Cerebellar nuclear complex (tissue), 1 donor: ENCODE results near the gene ATP5F1D.

Experiments
- DNase-seq, 2 experiments: peaks; one replicate each; lab custom pipeline; 2025; lab: John Stamatoyannopoulos, UW

The ATP5F1D gene

DNA sequence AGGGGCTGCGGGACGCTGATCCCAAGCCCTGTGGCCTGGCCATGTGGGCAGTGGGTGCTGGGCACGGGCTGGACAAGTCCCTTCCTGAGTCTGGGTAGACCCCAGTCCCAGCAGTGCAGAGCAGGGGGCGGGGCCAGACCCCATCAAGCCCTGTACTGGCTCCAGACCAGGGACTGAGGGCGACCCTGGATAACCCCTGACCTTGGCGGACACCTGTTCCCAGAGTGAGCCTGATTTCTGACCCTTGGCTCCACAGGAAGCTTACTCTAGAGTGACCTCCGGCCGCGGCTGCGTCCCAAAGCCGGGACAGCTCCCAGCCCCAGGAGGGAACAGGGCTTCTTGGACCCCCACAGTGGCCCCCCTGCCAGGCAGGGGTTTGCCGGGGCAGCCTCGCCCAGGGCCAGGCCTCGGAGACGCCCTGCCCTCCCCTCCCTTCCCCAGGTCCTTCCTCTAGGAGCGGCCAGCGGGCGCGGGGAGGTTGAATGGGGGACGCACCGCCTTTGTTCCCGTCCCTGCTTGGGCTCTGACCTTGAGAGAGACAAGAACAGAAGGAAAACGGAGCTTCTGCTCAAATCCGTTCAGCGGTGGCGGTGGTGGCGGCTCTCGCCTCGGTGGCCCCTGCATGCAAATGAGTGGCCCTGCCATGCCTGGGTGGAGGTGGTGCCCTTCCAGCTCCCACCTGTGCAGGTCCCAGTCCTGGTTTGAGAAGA, 41.8 kb downstream of the ATP5F1D start:
- no peak for DNase-seq

DNA sequence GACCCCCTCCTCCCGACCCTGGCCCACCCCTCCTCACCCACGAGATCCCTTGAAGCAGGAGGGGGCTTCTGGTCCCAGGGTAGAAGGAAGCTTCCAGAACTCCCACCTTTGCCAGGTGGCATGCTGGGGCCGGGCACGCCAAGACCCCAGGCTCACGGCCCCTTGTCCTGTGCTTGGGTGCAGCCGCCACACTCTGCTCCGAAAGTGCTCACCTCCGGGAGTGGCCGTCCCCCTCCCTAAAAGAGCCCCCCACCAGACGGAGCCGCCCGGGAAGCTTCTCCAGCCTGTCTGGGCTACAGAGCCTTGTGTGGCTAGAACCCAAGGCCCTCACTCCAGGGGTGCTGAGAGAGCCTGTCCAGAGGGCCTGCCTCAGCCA, 42.4 kb downstream of the ATP5F1D start:
- no peak for DNase-seq

DNA sequence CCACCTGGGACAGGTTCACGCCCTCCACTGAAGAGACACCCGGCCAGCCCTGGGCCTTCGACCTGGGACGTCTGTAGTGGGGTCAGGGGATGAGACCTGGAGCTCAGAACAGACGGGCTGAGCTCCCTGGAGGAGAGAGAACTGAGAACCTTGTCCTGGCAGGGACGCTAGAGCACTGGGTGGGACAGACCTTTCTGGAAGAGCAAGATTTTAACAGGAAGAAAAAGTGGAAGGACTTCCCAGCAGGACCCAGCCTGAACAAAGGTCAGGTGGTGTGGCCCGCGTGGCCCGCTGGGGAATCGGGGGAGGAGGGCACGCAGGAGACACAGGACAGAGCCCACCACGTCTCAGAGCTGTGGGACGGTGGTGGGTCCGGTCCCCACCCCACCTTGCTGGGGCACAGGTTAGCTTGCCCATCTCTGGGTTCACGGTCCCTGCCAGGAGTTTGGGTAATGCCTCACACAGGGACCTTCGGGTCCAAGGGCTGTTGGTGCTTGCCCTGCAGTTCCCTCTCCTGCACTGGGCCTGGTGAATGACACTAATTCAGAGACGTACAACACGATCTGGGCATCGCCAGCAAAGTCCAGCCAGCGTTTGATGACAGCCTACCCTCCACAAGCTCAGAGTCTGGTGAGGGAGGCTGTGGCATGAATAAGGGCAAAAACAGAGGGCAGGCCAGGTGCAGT, 42.9 kb downstream of the ATP5F1D start:
- no peak for DNase-seq

DNA sequence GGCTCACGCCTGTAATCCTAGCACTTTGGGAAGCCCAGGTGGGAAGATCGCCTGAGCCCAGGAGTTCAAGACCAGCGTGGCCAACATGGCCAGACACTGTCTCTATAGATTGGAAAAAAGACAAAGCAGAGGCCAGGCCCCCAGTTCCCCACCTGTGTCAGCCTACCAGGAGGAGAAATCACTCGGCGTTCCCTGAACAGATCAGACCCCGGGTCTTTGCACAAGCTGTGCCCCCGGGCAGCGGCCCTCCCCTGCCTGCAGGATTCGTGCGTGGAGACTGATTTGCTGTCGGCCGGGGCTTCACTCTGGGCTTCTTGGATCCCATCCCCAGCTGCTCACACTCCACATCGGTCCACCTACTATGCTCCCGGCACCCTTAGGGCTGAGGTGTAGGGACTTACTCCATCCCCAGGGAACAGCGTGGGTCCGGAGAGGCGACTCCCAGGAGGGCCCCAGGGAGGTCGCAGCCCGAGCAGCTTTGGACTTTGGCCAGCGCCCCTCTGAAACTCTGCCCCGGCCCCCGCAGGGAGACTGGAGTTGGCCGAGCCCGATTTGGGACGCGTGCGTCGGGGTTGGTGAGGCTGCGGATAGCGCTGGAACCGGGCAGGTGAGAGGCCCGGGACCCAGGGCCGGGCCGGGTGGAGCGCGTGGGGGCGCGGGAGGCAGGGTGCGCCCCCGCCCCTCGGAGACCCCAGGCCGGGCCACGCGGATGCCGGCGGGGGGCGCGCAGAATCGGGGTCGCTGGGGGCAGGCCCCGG, 43.6 kb downstream of the ATP5F1D start:
- no peak for DNase-seq

DNA sequence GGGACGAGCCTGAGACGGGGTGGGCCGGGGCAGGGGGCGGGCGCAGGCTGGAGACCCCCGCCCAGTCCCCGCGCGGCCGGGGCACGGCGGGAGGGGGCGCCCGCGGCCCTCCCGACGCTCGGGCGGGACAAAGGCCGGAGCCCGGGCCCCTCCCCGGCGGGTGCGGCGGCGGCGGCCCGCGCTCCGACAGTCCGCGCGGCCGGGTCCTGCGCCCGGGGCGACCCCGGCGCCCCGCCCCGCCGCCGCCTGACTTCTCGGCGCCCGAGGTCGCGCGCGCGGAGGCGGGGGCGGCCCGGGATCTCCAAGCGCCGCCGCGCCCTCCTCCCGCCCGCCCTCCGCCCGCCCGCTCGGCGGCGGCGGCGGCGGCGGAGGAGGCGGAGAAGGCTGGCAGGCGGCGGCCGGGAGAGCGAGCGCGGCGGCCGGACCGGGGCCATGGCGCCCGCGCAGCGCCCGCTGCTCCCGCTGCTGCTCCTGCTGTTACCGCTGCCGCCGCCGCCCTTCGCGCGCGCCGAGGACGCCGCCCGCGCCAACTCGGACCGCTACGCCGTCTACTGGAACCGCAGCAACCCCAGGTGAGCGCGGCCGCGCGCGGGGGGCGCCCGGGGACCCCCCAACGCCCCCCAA, 44.3 kb downstream of the ATP5F1D start, which contains the start of gene EFNA2:
Gene EFNA2 (plus strand): TSS at position 137 of the 624 bp plus-strand sequence. CDS start 296 bp downstream, at position 433.
- DNase-seq = no peak

DNA sequence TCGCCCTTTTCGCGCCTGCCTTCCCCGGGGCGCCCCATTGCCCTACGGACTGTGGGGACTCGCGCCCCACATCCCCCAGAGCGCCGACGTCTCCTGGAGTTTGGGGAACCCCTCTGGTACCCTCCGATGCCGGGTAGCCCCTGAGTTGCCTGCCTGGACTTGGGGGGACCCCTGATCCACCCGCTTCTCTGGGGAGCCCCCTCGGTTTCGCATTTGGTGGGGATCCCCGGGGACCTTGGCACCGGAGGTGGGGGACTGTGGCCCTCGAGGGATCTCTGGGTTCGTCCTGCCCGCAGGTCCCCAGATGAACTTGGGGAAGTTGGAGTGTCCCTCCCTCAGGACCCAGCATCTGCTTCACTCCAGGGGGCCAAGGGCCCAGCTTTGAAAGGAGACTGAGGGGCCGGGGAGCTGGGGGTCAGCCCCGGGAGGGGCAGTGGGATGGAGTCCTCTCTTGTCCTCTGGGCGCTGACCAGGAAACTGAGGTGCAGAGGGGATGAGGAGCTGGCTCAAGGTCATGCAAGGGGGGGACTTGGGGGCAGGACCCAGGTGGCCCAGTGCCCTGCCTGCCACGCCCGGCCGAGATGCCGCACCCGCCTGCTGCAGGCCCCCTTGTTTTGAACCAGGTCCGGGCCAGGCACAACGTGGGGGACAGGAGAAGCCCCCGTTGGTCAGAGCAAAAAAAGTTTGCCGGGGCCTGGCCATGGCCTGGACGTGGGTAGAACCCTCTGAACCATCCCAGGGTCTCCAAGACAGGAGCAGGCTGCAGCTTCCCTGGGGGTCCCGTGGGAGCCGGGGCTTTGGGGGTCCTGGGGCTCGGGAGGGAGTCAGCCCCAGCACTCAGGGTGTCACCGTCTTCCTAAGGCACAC, 45.2 kb downstream of the ATP5F1D start:
- DNase-seq = no peak

DNA sequence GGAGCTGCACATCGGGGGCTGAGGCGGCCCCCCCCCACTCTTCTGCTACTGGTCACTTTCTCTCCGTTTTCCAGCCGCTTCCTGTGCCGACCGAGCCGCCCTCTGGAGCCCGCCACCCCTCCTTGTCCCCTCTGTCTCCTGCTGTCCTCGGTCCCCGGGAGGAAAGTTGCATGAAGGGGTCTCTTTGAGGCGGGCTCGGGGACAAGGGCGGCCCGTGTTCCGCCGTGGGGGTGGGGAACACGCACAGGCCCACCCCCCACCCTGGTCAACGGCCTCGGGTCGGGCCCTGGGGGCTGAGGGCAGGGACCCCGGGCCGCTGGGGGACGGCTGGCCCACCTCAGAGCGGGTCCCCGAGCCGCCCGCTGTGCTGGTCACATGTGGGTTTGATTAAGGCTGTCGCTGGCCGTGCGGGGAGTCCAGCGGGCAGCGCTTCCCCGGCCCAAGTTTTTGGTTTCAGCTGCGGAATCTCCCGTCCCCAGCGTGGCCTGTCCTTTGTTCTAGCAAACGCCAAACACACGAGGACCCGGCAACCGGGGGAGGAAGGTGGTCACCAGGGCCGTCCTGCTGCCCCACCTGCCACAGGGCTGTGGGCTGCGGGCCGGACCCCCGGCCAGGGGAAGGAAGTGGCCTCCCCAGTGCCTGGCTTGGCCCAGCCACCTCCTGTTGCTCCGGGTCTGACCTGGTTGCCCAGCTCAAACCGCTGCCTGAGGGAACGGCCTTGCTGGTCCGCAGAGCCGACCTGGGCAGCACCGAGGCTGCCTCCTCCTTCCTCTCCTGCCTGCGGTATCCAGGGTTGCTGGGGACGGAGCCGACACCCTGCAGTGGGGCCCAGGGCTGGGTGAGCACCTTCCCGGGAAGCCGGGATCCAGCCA, 46.0 kb downstream of the ATP5F1D start:
- DNase-seq = no peak

DNA sequence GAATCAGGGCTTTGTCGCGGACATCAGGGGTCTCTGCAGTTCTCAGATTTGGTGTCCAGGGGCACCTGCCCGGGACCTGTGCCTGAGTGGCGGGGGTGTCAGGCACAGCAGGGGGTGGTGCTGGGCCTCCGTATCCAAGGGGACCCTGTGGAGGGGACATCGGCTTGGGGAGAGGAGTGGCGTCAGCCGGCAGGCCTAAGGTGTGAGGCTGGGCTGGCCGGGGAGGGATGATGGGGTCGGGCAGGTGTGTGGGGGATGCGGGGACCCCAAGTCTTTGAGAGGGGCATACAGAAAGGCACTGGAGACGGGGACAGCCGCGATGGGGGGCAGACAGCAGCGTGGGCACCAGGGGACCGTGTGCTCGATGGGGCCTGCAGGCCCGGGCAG, 46.7 kb downstream of the ATP5F1D start:
- no peak for DNase-seq

DNA sequence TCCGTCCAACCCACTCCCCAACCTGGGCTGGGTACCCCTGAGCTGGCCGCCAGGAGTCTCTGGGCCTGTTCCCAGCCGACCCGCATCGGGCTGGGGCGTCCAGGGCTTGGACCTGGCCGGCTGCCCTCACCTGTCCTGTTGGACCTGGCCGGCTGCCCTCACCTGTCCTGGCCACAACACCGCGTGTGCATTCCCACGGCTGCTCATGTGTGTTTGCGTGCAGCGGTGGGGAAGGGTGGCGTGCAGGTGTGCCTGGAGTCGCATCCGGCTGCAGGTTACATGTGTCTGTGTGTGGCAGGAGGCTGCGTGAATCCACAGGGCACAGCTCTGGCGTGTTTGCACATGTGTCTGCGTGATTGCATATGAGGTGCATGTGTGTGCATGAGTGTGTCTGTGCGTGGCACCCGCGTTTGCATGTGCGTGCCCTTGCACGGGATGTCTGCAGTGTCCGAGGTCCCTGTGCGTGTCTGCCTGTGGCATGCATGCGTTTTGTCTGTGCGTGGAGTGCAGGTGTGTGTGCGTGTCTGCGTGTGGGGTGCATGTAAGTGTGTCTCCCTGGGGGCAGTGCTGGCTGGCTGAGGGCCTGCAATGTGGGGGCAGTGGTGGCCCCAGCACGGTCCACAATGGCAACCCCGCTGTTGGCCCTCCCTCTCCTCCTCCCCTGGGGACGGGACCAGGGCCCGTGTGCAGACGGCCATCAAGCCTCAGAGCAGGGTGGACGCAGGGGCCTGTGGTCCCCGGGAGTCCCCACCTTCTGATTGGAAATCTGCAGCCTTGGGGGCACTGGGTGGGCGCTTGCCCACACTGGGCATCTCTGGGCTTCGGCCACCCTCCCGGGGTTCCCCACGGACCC, 47.5 kb downstream of the ATP5F1D start:
- DNase-seq = no peak

DNA sequence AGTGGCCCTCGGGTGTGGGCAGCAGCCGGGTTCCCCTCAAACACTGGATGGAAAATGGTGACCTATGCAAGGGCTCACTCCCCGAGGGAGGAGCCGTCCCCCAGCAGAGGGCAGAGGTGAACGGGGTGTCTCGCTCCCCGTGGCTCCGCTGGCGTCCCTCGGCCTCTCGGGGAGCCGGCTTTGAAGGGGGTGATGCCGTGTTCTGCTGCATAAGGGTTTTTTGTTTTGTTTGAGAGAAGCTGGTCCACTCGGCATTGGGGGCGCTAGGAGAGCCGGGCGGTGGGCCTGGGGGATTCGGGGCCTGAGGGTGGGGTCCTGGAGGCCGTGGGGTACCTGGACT, 48.1 kb downstream of the ATP5F1D start:
- no peak for DNase-seq

DNA sequence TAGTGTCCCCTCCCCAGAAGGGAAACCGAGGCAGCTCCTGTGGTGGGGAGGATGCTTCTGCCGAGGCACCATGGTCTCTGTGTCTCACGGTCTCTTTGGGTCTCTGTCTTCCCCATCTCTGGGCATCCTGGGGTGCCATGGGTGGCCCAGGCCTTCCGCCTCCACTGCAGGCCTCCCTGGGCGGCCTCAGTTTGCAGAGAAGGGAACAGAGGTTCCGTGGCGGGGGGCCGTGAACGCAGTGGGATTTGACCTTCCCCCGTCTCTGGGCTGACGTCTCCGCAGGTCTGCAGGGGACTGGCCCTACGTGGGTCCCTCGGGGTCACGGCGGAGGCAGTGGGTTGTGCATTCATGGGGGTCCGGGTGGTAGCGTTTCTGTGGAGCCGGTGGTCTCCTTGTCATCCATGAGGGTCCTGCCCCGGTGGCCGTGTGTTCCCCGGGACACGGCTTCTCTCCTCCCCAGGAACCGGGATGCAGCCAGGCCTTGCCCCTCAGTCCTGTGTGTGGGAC, 48.7 kb downstream of the ATP5F1D start:
- no peak for DNase-seq

DNA sequence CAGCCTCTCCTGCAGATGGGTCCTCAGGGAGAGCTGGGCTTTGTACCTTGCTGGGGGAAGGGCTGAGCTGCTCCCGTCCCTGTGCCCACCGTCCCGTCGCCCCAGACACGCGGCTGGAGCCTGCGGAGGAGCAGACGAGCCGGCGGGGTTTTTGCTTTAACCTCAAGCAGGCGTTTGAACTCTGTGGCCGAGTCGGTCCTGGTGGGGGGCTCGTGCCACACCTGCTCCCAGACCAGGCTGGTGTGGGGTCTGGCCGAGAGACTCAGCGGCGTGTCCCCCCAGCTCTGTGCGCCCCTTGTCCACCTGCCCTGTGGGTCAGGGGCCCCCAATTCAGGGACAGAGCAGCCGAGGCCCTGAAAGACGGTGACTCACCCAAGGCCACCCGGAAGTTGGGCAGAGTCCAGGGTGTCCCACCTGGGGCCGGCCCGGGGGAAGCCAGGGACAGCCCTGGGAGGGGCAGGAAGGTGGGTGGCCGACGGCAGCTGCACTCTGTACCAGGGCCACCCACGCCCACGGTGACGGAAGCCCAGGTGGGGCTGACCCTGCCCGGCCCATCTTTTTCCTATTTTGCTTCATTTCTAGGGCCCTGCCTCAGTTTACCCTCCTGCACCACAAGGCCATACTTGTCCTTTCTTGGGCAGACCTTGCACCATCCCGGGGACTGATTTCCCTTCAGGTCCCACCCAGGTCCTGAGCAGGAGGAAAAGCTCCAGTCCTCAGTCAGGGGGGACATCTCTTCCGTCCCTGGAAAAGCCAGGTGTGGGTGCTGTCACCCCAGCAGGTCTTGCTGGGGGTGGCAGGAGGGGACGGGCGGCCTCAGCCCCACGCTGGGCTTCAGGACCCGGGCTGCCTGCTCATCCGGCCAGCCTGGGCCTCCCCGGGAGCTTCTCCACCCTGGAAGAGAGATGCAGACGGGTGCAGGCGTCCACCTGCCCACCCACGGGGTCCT, 49.4 kb downstream of the ATP5F1D start:
- DNase-seq = no peak

DNA sequence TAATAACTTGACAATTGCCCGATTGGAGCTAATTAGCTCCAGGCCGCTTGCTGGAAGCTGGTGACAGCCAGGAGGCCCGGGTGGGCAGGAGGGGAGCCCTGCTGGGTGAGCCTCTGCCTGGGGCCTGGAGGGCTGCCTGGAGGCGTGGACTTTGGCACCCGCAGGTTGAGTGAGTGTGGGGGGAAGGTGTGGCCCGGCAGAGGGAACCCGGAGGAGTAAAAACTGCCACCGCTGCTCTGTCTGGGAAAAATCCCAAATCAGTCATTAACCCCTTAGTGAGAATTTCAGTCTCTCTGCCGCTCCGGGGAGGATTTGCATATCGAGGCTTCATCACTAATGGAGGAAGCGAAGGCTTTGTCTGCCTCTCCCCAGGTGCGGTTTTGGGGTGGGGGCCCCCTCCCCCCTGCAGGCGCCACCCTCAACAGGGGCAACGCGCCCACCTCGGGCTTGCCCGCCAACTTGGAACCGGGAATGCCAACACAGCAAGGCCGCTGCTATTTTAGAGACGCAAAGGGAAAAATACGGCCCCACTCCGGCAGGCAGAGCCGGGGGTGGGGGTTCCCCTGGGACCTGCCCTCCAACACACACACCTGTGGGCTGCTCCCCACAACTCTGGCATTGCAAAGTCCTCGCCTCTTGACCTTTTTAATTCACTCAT, 50.3 kb downstream of the ATP5F1D start:
- DNase-seq = no peak

DNA sequence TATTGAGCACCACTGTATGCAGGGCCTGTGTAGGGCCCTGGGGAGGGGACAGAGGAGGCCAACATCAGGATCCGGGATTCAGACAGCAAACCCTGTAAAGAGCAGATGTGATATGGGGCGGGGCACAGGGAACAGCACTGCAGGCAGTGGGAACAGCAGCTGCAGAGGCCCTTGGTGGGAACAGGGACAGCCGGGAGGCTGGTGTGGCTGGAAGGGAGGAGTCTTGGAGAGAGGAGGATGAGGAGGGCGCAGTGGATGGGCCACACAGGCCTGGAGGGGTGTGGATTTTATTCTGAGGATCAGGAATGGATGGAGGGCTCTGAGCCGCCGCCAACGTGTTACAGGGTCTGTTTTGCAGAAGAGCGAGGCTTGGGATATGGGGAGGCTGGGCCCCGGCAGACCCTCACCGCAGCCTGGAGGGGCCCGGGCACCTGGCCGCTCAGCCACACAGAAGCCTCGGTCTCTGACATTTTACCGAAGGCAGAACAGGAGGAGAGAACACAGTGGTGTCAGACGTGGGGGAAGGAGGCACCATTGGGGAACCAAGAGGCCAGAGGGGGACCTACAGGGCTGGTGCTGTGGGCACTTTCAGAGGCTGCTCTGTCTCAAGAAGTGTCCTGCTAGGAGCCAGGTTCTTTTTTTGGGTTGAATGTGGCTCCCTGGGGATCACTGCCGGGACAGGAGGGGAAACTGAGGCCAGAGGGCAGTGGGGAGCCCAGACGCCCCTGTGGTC, 51.0 kb downstream of the ATP5F1D start:
- DNase-seq = no peak

DNA sequence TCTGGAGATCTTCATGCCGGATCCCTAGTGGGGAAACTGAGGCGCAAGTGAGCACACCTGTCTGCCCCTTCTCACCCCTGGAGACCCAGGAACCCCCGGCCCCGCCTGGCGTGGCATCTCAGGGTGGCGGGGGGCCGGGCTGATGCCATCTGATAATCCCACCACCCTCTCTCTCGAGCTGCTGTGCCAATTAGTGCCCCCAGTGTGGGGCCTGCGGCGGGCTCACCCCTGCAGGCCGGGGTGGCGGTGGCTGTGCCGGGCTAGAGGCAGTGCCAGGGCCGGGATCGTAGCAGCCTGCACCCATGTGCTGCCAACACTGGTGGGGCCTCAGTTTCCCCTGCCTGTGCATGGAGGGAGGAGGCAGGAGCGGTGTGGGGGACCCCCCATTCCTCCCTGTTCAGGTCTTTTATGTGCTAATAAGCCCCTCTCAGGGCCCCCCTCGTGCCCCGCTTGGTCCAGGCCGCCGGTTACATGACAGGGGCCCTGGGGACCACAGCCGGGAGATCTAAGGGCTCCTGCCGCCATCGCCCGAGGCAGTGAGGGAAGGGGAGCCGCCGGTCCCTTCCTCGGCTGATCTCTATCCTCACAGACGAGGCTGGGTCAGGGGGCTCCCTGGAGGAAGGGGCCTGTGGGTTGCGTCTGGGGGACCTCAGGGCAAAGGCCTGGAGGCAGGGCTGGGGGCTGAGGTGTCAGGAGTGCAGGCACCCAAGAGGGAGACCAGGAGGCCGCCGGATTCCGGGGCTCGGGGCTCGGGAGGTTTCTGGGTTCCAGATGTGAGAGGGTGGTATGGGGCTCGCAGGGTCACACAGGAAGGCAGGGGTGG, 52.4 kb downstream of the ATP5F1D start:
- no peak for DNase-seq
